Erythroblast (primary cell): Measurements from ENCODE around the gene MADCAM1.

Experiments
- GATA1 ChIP-seq: IDR thresholded peaks from 2 replicates; pipeline ENCODE4 v1.6.1; 2011; ENCODE audit warnings: low read depth, mild to moderate bottlenecking, control low read depth, low read length, moderate library complexity
- POLR2A ChIP-seq: IDR thresholded peaks from 2 replicates; pipeline ENCODE4 v1.6.1; 2011; ENCODE audit warnings: mild to moderate bottlenecking, low read length

GRCh38 chr19:498977-499623 lies 2.8 kb downstream of the MADCAM1 start:
- TF ChIP-seq POLR2A (no peak), GATA1 (no peak)
